Gastrocnemius medialis (tissue), 4 donors: Measurements from ENCODE around the gene MPDU1.

Experiments used
- POLR2A ChIP-seq, 2 donors: fragments of 450-650 bp; IDR thresholded peaks; one replicate each; pipeline ENCODE4 v1.6.1; 2017; ENCODE audit warnings: antibody characterized with exemption in 2 of 2, mild to moderate bottlenecking in 2 of 2, moderate library complexity in 2 of 2
- TF ChIP-seq, protein P1 (sequence below), 5 experiments: fragments of 450-650 bp in 3 of 5; fragments of 200-600 bp in 2 of 5; sonication (generic) in 2 of 5; IDR thresholded peaks in 4 of 5; conservative IDR thresholded peaks in 1 of 5; 1 replicate in 4 of 5; 2 replicates in 1 of 5; pipeline ENCODE4 v1.5.1; 2016 to 2019; ENCODE audit warnings: antibody characterized with exemption in 5 of 5, mild to moderate bottlenecking in 3 of 5, moderate library complexity in 3 of 5

DNA sequence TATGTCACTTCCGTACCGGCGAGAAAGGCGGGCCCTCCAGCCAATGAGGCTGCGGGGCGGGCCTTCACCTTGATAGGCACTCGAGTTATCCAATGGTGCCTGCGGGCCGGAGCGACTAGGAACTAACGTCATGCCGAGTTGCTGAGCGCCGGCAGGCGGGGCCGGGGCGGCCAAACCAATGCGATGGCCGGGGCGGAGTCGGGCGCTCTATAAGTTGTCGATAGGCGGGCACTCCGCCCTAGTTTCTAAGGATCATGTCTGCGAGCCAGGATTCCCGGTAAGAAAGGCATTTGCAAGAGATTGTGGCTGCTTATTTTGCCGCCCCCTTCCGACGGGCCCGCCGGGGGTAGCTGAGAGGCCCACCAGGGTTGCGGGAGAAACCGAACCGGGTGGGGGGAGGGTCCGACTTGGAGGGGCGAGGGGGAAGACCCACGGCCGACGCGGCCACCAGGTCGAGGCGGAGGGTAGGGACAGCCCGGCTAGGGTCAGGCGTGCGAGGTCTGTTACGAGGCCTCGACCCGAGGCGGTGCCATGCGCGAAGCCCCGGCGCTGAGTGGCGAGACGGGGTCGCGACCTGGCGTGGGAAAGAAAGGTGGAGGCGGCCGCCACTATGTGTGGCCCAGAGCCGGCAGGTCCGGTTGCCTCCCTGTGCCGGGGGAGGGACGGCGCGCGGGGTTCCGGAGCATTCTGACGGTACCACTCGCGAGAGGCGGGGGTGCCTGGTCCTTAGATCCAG, 10.9 kb upstream of the MPDU1 start:
- peak; percentile 98 to 99 for TF ChIP-seq POLR2A (IDR thresholded peaks at IDR 0.05)
- TF ChIP-seq, protein P1, sequence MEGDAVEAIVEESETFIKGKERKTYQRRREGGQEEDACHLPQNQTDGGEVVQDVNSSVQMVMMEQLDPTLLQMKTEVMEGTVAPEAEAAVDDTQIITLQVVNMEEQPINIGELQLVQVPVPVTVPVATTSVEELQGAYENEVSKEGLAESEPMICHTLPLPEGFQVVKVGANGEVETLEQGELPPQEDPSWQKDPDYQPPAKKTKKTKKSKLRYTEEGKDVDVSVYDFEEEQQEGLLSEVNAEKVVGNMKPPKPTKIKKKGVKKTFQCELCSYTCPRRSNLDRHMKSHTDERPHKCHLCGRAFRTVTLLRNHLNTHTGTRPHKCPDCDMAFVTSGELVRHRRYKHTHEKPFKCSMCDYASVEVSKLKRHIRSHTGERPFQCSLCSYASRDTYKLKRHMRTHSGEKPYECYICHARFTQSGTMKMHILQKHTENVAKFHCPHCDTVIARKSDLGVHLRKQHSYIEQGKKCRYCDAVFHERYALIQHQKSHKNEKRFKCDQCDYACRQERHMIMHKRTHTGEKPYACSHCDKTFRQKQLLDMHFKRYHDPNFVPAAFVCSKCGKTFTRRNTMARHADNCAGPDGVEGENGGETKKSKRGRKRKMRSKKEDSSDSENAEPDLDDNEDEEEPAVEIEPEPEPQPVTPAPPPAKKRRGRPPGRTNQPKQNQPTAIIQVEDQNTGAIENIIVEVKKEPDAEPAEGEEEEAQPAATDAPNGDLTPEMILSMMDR (IDR thresholded peaks at IDR 0.05 in 4 of 5, conservative IDR thresholded peaks at IDR 0.05 in 1 of 5), result no peak
